Mesenchymal stem cell (in vitro differentiated cells and primary cell): Measurements from ENCODE around the gene SGCG. TPM values are rescaled to one million over a fixed set of nuclear protein-coding genes. Genes with fewer than 3 reads are reported as not detected.

Source experiments
- DNase-seq: peaks from one replicate; pipeline ENCODE4 v3.0.0-alpha.2; 2013
- H2AFZ ChIP-seq: one replicate; pipeline ENCODE4 v1.6.1; 2013; ENCODE audit warnings: low read depth, mild to moderate bottlenecking, control low read depth, inconsistent platforms, low read length, moderate library complexity
- H2AK5ac ChIP-seq: 2 replicates; pipeline ENCODE4 v1.6.1; 2013; ENCODE audit warnings: low read length, moderate library complexity, mild to moderate bottlenecking, inconsistent platforms; ENCODE audit not compliant: severe bottlenecking
- H2BK120ac ChIP-seq: one replicate; pipeline ENCODE4 v1.6.1; 2013; ENCODE audit warnings: low read depth, mild to moderate bottlenecking, inconsistent platforms, low read length, moderate library complexity
- H2BK12ac ChIP-seq, 2 experiments: one replicate each; pipeline ENCODE4 v1.6.1; 2013; ENCODE audit warnings: inconsistent platforms in 2 of 2, low read length in 2 of 2, mild to moderate bottlenecking in 2 of 2, moderate library complexity in 2 of 2, control low read depth in 1 of 2
- H2BK15ac ChIP-seq: one replicate; pipeline ENCODE4 v1.6.1; 2013; ENCODE audit warnings: mild to moderate bottlenecking, low read depth, inconsistent platforms; ENCODE audit not compliant: poor library complexity, severe bottlenecking
- H2BK5ac ChIP-seq: 2 replicates; pipeline ENCODE4 v1.6.1; 2013; ENCODE audit warnings: low read depth, mild to moderate bottlenecking, low read length, control low read depth, inconsistent platforms; ENCODE audit not compliant: poor library complexity, severe bottlenecking
- H3K14ac ChIP-seq, 2 experiments: one replicate each; pipeline ENCODE4 v1.6.1; 2013; ENCODE audit warnings: inconsistent platforms in 2 of 2, low read length in 2 of 2, control low read depth in 1 of 2, mild to moderate bottlenecking in 1 of 2, moderate library complexity in 1 of 2
- H3K18ac ChIP-seq, 2 experiments: one replicate each; pipeline ENCODE4 v1.6.1; 2013; ENCODE audit warnings: inconsistent platforms in 2 of 2, low read length in 2 of 2, control low read depth in 1 of 2, low read depth in 1 of 2, mild to moderate bottlenecking in 1 of 2
- H3K23ac ChIP-seq, 2 experiments: one replicate each; pipeline ENCODE4 v1.6.1; 2013; ENCODE audit warnings: inconsistent platforms in 2 of 2, low read length in 2 of 2, mild to moderate bottlenecking in 2 of 2, moderate library complexity in 2 of 2, control low read depth in 1 of 2
- H3K27ac ChIP-seq: 2 replicates; pipeline ENCODE4 v1.5.1; 2013; ENCODE audit warnings: mild to moderate bottlenecking, moderate library complexity, low read length, control low read depth, inconsistent platforms; ENCODE audit not compliant: poor library complexity, severe bottlenecking
- H3K27me3 ChIP-seq, 2 experiments: 2 replicates each; pipeline versions ENCODE4 v1.6.1 to v1.7.0; 2013; ENCODE audit warnings: low read length in 2 of 2, mild to moderate bottlenecking in 2 of 2, moderate library complexity in 2 of 2, control low read depth in 1 of 2, inconsistent platforms in 1 of 2; ENCODE audit not compliant: control insufficient read depth in 1 of 2, insufficient read depth in 1 of 2
- H3K36me3 ChIP-seq, 2 experiments: 2 replicates each; pipeline versions ENCODE4 v1.6.1 to v1.7.0; 2013; ENCODE audit warnings: low read length in 2 of 2, control low read depth in 1 of 2, inconsistent platforms in 1 of 2, low read depth in 1 of 2, mild to moderate bottlenecking in 1 of 2; ENCODE audit not compliant: insufficient read depth in 2 of 2, control insufficient read depth in 1 of 2
- H3K4ac ChIP-seq, 2 experiments: one replicate each; pipeline ENCODE4 v1.6.1; 2013; ENCODE audit warnings: inconsistent platforms in 2 of 2, low read length in 2 of 2, mild to moderate bottlenecking in 2 of 2, moderate library complexity in 2 of 2, control low read depth in 1 of 2, low read depth in 1 of 2
- H3K4me1 ChIP-seq: 2 replicates; pipeline ENCODE4 v1.6.1; 2013; ENCODE audit warnings: low read depth, low read length, control low read depth; ENCODE audit not compliant: control insufficient read depth, insufficient read depth
- H3K4me2 ChIP-seq: 2 replicates; pipeline ENCODE4 v1.6.1; 2013; ENCODE audit warnings: low read length, mild to moderate bottlenecking, inconsistent platforms; ENCODE audit not compliant: poor library complexity, severe bottlenecking
- H3K4me3 ChIP-seq, 2 experiments: 2 replicates each; pipeline versions ENCODE4 v1.5.1 to v1.7.0; 2013; ENCODE audit warnings: low read length in 2 of 2, mild to moderate bottlenecking in 2 of 2, control low read depth in 1 of 2, low read depth in 1 of 2; ENCODE audit not compliant: insufficient read depth in 1 of 2
- H3K79me1 ChIP-seq: replicated peaks from 2 replicates; pipeline ENCODE4 v1.6.1; 2013; ENCODE audit warnings: mild to moderate bottlenecking, control low read depth, low read length, inconsistent platforms; ENCODE audit not compliant: poor library complexity, severe bottlenecking
- H3K9ac ChIP-seq: 2 replicates; pipeline ENCODE4 v1.7.0; 2013; ENCODE audit warnings: mild to moderate bottlenecking, low read length, moderate library complexity
- H3K9me3 ChIP-seq: 2 replicates; pipeline ENCODE4 v1.7.0; 2013; ENCODE audit warnings: mild to moderate bottlenecking, low read length; ENCODE audit not compliant: control insufficient read depth
- H4K8ac ChIP-seq: one replicate; pipeline ENCODE4 v1.6.1; 2013; ENCODE audit warnings: inconsistent platforms, mild to moderate bottlenecking, low read length, moderate library complexity
- H4K91ac ChIP-seq: one replicate; pipeline ENCODE4 v1.6.1; 2013; ENCODE audit warnings: mild to moderate bottlenecking, low read length, inconsistent platforms
- WGBS: methylation state at CpG from one replicate; pipeline ENCODE4 v1.1.7; 2013; ENCODE audit warnings: mixed read lengths; 5-methylcytosine and 5-hydroxymethylcytosine counted together
- polyA plus RNA-seq, 2 experiments: library from polyadenylated mRNA; stranded (reverse); fragments of 200-250 nt; gene quantifications; one replicate each; pipeline ENCODE4 v1.2.3, GENCODE V29; 2013

The SGCG gene, protein sequence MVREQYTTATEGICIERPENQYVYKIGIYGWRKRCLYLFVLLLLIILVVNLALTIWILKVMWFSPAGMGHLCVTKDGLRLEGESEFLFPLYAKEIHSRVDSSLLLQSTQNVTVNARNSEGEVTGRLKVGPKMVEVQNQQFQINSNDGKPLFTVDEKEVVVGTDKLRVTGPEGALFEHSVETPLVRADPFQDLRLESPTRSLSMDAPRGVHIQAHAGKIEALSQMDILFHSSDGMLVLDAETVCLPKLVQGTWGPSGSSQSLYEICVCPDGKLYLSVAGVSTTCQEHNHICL
- polyA plus RNA-seq (2013, experiment 1 of 2), result 0.03 TPM
- not detected for polyA plus RNA-seq (2013, experiment 2 of 2)

DNA sequence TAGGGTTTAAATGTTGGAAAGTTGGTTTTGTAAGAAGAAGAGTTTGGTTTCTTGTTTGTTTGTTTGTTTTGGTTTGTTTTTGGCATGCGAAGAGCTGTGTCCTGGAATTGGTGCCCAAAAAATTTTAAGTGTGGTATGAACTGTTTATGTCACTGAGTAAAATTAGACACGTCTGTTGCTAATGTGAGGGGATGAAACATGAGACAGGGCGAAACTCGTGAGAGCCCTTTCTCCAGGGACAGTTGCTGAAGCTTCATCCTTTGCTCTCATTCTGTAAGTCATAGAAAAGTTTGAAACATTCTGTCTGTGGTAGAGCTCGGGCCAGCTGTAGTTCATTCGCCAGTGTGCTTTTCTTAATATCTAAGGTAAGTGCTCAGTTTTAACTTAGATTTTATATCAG lies at the start of gene SGCG:
Gene SGCG (plus strand): TSS at position 269 of the 400 bp plus-strand sequence. CDS start 22,716 bp downstream, outside the sequence.
- Histone ChIP-seq H3K79me1 (no peaks in the 10 kb centered on the region), H3K4me3 (no peak within 1 kb of the TSS), H2BK12ac (no peak within 1 kb of the TSS), H3K4ac (no peak within 1 kb of the TSS), H2AFZ (no peak within 1 kb of the TSS), H3K27me3 (no peaks in the 10 kb centered on the region), H3K4me2 (no peak within 1 kb of the TSS), H3K18ac (no peak within 1 kb of the TSS), H4K91ac (no peak within 1 kb of the TSS), H3K27ac (no peak within 1 kb of the TSS), H2BK5ac (no peak within 1 kb of the TSS), H3K9me3 (no peaks in the 10 kb centered on the region), H4K8ac (no peak within 1 kb of the TSS), H2AK5ac (no peak within 1 kb of the TSS), H3K4me1 (no peaks in the 10 kb centered on the region), H3K23ac (no peak within 1 kb of the TSS), H2BK120ac (no peak within 1 kb of the TSS), H3K36me3 (no peaks in the 10 kb centered on the region), H2BK15ac (no peak within 1 kb of the TSS), H3K9ac (peak within 1 kb of the TSS; percentile 68), H3K14ac (no peak within 1 kb of the TSS)
- 52% methylated on average over 4 of the region's 6 CpGs for WGBS
- no peak for DNase-seq

- no peak overlapping the region for H3K4ac ChIP-seq
- H3K4me1 ChIP-seq, result no peaks in the 10 kb centered on the region
- H2BK15ac ChIP-seq, result no peak overlapping the region
- no peak overlapping the region for H3K27ac ChIP-seq
- H4K91ac ChIP-seq, result no peak overlapping the region
- no peak overlapping the region for H3K23ac ChIP-seq
- no peaks in the 10 kb centered on the region for H3K36me3 ChIP-seq
- no peaks in the 10 kb centered on the region for H3K27me3 ChIP-seq
- no peaks in the 10 kb centered on the region for H3K9me3 ChIP-seq
- no peak overlapping the region for H3K9ac ChIP-seq
- H2BK12ac ChIP-seq, result no peak overlapping the region
- no peak for DNase-seq
- no peak overlapping the region for H2AK5ac ChIP-seq
- H3K14ac ChIP-seq, result no peak overlapping the region
- H3K4me2 ChIP-seq, result no peak overlapping the region
- no peak overlapping the region for H2BK5ac ChIP-seq
- H4K8ac ChIP-seq, result no peak overlapping the region
- H3K79me1 ChIP-seq, result no peaks in the 10 kb centered on the region
- H2AFZ ChIP-seq, result no peak overlapping the region
- H3K18ac ChIP-seq, result no peak overlapping the region
- WGBS, result 86% methylated on average over 2 of the region's 5 CpGs
- no peak overlapping the region for H2BK120ac ChIP-seq
- no peak overlapping the region for H3K4me3 ChIP-seq
These were observed 46.2 kb upstream of the SGCG start for GRCh38 chr13:23134542-23134941.

GRCh38 chr13:23140492-23140891 lies 40.3 kb upstream of the SGCG start:
- Histone ChIP-seq H3K4me2 (no peak overlapping the region), H3K27me3 (no peaks in the 10 kb centered on the region), H2BK15ac (no peak overlapping the region), H3K9me3 (no peaks in the 10 kb centered on the region), H3K27ac (no peak overlapping the region), H3K4me1 (no peaks in the 10 kb centered on the region), H2BK120ac (no peak overlapping the region), H2AFZ (no peak overlapping the region), H2AK5ac (no peak overlapping the region), H2BK5ac (no peak overlapping the region), H4K91ac (no peak overlapping the region), H3K4me3 (no peak overlapping the region), H2BK12ac (no peak overlapping the region), H3K9ac (no peak overlapping the region), H3K23ac (no peak overlapping the region), H3K79me1 (no peaks in the 10 kb centered on the region), H3K4ac (no peak overlapping the region), H3K18ac (no peak overlapping the region), H3K36me3 (no peaks in the 10 kb centered on the region), H3K14ac (no peak overlapping the region), H4K8ac (no peak overlapping the region)
- no peak for DNase-seq
- WGBS, result 68% methylated on average over 2 of the region's 2 CpGs

- no peak overlapping the region for H3K9ac ChIP-seq
- H3K4ac ChIP-seq, result no peak overlapping the region
- H3K4me2 ChIP-seq, result no peak overlapping the region
- no peak overlapping the region for H4K8ac ChIP-seq
- WGBS, result 86% methylated on average over 24 of the region's 24 CpGs
- no peak overlapping the region for H3K4me3 ChIP-seq
- no peaks in the 10 kb centered on the region for H3K79me1 ChIP-seq
- H4K91ac ChIP-seq, result no peak overlapping the region
- H3K23ac ChIP-seq, result no peak overlapping the region
- no peak overlapping the region for H2BK5ac ChIP-seq
- H3K9me3 ChIP-seq, result no peaks in the 10 kb centered on the region
- no peaks in the 10 kb centered on the region for H3K4me1 ChIP-seq
- H2BK15ac ChIP-seq, result no peak overlapping the region
- no peak overlapping the region for H2BK120ac ChIP-seq
- DNase-seq, result no peak
- H2BK12ac ChIP-seq, result no peak overlapping the region
- no peak overlapping the region for H3K14ac ChIP-seq
- H3K27me3 ChIP-seq, result no peaks in the 10 kb centered on the region
- no peak overlapping the region for H2AK5ac ChIP-seq
- H3K36me3 ChIP-seq, result no peaks in the 10 kb centered on the region
- H2AFZ ChIP-seq, result no peak overlapping the region
- no peak overlapping the region for H3K18ac ChIP-seq
- no peak overlapping the region for H3K27ac ChIP-seq
These were observed 38.8 kb upstream of the SGCG start for GRCh38 chr13:23141964-23142363.
